ENCODE measurements around the gene FAM237B.
"Not testable (repeated sequence)": the region's sequence is repeated elsewhere in the genome, so short reads cannot be mapped to it uniquely, and the experiment has no call there.

DNA sequence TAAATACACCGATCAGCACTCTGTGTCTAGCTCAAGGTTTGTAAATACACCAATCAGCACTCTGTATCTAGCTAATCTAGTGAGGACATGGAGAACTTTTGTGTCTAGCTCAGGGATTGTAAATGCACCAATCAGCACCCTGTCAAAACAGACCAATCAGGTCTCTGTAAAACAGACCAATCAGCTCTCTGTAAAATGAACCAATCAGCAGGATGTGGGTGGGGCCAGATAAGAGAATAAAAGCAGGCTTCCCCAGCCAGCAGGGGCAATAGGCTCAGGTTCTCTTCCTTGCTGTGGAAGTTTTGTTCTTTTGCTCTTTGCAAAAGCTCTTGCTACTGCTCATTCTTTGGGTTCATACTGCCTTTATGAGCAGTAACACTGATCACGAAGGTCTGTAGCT is 13.8 kb upstream of the FAM237B start:
- not testable (repeated sequence) for TF ChIP-seq CTCF (IDR thresholded peaks at IDR 0.05; ENCODE audit: low read length); EZH2 (IDR thresholded peaks at IDR 0.05; ENCODE audit: borderline replicate concordance, low read length)

All from OCI-LY1 (cell line).